GM19397 (cell line): ENCODE data around the gene SELENON.
"Not testable (repeated sequence)": the region's sequence is repeated elsewhere in the genome, so short reads cannot be mapped to it uniquely, and the experiment has no call there.

Source experiments
- ATAC-seq: cut with Tn5 transposase; IDR thresholded peaks from one replicate; pipeline ENCODE4 v1.9.1; 2021; ENCODE audit warnings: mild to moderate bottlenecking, moderate library complexity; ENCODE audit not compliant: unreplicated experiment

Gene SELENON

GRCh38 chr1:25825605-25826004 is 25.6 kb downstream of the SELENON start:
- ATAC-seq: no peak

GRCh38 chr1:25826571-25826970 is 26.6 kb downstream of the SELENON start:
- ATAC-seq: no peak

GRCh38 chr1:25828491-25828890 is 28.5 kb downstream of the SELENON start:
- ATAC-seq: no peak

GRCh38 chr1:25829046-25829445 is 29.1 kb downstream of the SELENON start:
- ATAC-seq: no peak

GRCh38 chr1:25831569-25832196 is 31.7 kb downstream of the SELENON start:
- ATAC-seq: no peak

GRCh38 chr1:25832336-25833037 is 32.5 kb downstream of the SELENON start:
- no peak for ATAC-seq

GRCh38 chr1:25833158-25833557 is 33.2 kb downstream of the SELENON start:
- ATAC-seq: no peak

GRCh38 chr1:25834894-25835293 is 34.9 kb downstream of the SELENON start:
- ATAC-seq: no peak

- ATAC-seq: no peak
Measured at GRCh38 chr1:25836695-25837094, 36.7 kb downstream of the SELENON start.

- no peak for ATAC-seq
Measured at GRCh38 chr1:25837262-25837875, 37.4 kb downstream of the SELENON start.

GRCh38 chr1:25839808-25840207 is 39.8 kb downstream of the SELENON start:
- ATAC-seq: not testable (repeated sequence)

- ATAC-seq: no peak
Measured at GRCh38 chr1:25843483-25843882, 43.5 kb downstream of the SELENON start.

GRCh38 chr1:25844536-25845337 is 44.7 kb downstream of the SELENON start:
- ATAC-seq: no peak

- ATAC-seq: no peak
Measured at GRCh38 chr1:25845664-25846063, 45.7 kb downstream of the SELENON start.

- no peak for ATAC-seq
Measured at GRCh38 chr1:25847929-25848328, 47.9 kb downstream of the SELENON start.

GRCh38 chr1:25848531-25848930 is 48.5 kb downstream of the SELENON start:
- no peak for ATAC-seq

GRCh38 chr1:25854554-25854953 is 54.6 kb downstream of the SELENON start:
- ATAC-seq: no peak

- ATAC-seq: no peak
Measured at GRCh38 chr1:25856856-25857255, 56.9 kb downstream of the SELENON start.

- no peak for ATAC-seq
Measured at GRCh38 chr1:25858494-25858893, 58.5 kb downstream of the SELENON start.

GRCh38 chr1:25858906-25859789 is 59.2 kb downstream of the SELENON start, which contains the start of gene AUNIP:
AUNIP (minus strand) TSS chr1:25859457; CDS start chr1:25859357, 100 bp downstream.
- ATAC-seq: peak; percentile 87
